Suprapubic skin (tissue), 3 donors: ENCODE measurements around the gene NPEPL1.
"Not testable (repeated sequence)": the region's sequence is repeated elsewhere in the genome, so short reads cannot be mapped to it uniquely, and the experiment has no call there.

Experiments used
- CTCF ChIP-seq, 2 donors: fragments of 200-600 bp in 1 of 2; fragments of 450-650 bp in 1 of 2; sonication (generic) in 1 of 2; IDR thresholded peaks; one replicate each; pipeline ENCODE4 v1.5.1; 2016 to 2019; ENCODE audit warnings: antibody characterized with exemption in 2 of 2, mild to moderate bottlenecking in 1 of 2, moderate library complexity in 1 of 2
- EP300 ChIP-seq: sonication (generic); formaldehyde crosslinking; IDR thresholded peaks from one replicate; pipeline ENCODE4 v1.6.1; 2017; ENCODE audit warnings: antibody characterized with exemption

DNA sequence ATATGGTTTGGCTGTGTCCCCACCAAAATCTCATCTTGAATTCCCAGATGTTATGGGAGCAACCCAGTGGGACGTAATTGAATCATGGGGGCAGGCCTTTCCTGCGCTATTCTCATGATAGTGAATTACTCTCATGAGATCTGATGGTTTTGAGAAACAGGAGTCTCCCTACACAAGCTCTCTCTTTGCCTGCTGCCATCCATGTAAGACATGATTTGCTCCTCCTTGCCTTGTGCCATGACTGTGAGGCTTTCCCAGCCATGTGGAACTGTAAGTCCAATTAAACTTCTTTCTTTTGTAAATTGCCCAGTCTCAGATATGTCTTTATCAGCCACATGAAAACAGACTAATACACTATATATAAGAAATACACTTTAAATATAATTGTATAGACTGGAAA, 33.6 kb downstream of the NPEPL1 start:
- not testable (repeated sequence) for TF ChIP-seq CTCF (IDR thresholded peaks at IDR 0.05); EP300
